HFF-Myc (cell line): ENCODE data around the gene ZNF385A.
A peak's percentile ranks its signal among the peaks of the same experiment; 100 is the strongest.

Source experiments
- DNase-seq: peaks from one replicate; pipeline ENCODE4 v3.0.0-alpha.2; 2011; ENCODE audit warnings: low read depth; ENCODE audit errors: extremely low read depth
- H3K4me3 ChIP-seq: replicated peaks from 2 replicates; pipeline ENCODE4 v1.5.1; 2011; ENCODE audit warnings: low read depth, mild to moderate bottlenecking, control low read depth, low read length
- TF ChIP-seq, protein P1 (sequence below): IDR thresholded peaks from 2 replicates; pipeline ENCODE4 v1.5.1; 2012; ENCODE audit warnings: mild to moderate bottlenecking, low read depth, low read length, control low read depth; ENCODE audit errors: missing control alignments

Gene ZNF385A

GRCh38 chr12:54415221-54415929 is 30.8 kb upstream of the ZNF385A start:
- no peak overlapping the region for H3K4me3 ChIP-seq
- DNase-seq, result no peak
- TF ChIP-seq, protein P1, sequence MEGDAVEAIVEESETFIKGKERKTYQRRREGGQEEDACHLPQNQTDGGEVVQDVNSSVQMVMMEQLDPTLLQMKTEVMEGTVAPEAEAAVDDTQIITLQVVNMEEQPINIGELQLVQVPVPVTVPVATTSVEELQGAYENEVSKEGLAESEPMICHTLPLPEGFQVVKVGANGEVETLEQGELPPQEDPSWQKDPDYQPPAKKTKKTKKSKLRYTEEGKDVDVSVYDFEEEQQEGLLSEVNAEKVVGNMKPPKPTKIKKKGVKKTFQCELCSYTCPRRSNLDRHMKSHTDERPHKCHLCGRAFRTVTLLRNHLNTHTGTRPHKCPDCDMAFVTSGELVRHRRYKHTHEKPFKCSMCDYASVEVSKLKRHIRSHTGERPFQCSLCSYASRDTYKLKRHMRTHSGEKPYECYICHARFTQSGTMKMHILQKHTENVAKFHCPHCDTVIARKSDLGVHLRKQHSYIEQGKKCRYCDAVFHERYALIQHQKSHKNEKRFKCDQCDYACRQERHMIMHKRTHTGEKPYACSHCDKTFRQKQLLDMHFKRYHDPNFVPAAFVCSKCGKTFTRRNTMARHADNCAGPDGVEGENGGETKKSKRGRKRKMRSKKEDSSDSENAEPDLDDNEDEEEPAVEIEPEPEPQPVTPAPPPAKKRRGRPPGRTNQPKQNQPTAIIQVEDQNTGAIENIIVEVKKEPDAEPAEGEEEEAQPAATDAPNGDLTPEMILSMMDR, result no peak

- no peak for DNase-seq
- TF ChIP-seq, protein P1, result no peak
- H3K4me3 ChIP-seq, result 0 out of 2 replicates have a peak overlapping the region, but pooled peaks have one; percentile 9
Measured at GRCh38 chr12:54413284-54414190, 29.0 kb upstream of the ZNF385A start.

DNA sequence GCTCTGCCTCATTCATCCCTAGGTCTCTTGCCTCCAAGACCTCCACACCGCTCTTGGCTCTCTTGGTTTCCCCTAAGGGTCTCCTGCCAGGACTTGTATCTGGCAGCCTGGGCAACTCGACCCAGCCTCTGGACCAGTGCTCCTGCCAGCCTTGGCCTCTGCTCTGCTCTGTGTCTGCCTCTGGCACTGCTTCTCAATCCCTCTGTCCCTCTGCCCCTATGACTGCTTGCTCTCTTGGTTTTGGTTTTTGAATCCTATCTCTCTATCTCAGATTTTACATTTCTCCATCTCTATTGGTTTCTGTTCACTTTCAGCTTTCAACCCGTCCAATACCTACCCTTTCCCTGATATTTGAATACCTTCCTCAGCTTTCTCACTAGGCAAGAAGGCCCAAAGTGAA is 28.3 kb upstream of the ZNF385A start:
- no peak overlapping the region for H3K4me3 ChIP-seq
- TF ChIP-seq, protein P1, result no peak
- DNase-seq, result no peak

- no peak overlapping the region for H3K4me3 ChIP-seq
- DNase-seq, result no peak
- TF ChIP-seq, protein P1, result no peak
Measured at GRCh38 chr12:54412348-54412747, 27.8 kb upstream of the ZNF385A start.

- DNase-seq, result peak; percentile 96
- no peak overlapping the region for H3K4me3 ChIP-seq
- TF ChIP-seq, protein P1, result no peak
Measured at GRCh38 chr12:54411391-54412241, 27.1 kb upstream of the ZNF385A start.

GRCh38 chr12:54409267-54409666 is 24.7 kb upstream of the ZNF385A start:
- DNase-seq, result no peak

More at GRCh38 chr12:54409267-54409666, 24.7 kb upstream of the ZNF385A start:
- TF ChIP-seq, protein P1, result no peak
- no peak overlapping the region for H3K4me3 ChIP-seq
